Adipocyte (in vitro differentiated cells): ENCODE measurements around the gene HIVEP3.

Source experiments
- DNase-seq: peaks from one replicate; pipeline ENCODE4 v3.0.0-alpha.2; 2015; ENCODE audit warnings: low read depth
- H3K27me3 ChIP-seq: replicated peaks from 2 replicates; pipeline ENCODE4 v1.7.0; 2013; ENCODE audit warnings: mild to moderate bottlenecking, low read length, moderate library complexity; ENCODE audit not compliant: control insufficient read depth, insufficient read depth
- H3K36me3 ChIP-seq: 2 replicates; pipeline ENCODE4 v1.7.0; 2013; ENCODE audit warnings: low read length, mild to moderate bottlenecking, moderate library complexity; ENCODE audit not compliant: control insufficient read depth, insufficient read depth, severe bottlenecking
- H3K4me1 ChIP-seq: 2 replicates; pipeline ENCODE4 v1.7.0; 2013; ENCODE audit warnings: mild to moderate bottlenecking, low read length, moderate library complexity; ENCODE audit not compliant: control insufficient read depth, insufficient read depth
- H3K4me3 ChIP-seq: 2 replicates; pipeline ENCODE4 v1.7.0; 2013; ENCODE audit warnings: mild to moderate bottlenecking, low read length, moderate library complexity
- H3K9ac ChIP-seq: 2 replicates; pipeline ENCODE4 v1.7.0; 2013; ENCODE audit warnings: mild to moderate bottlenecking, low read length, moderate library complexity
- H3K9me3 ChIP-seq: 2 replicates; pipeline ENCODE4 v1.7.0; 2013; ENCODE audit warnings: mild to moderate bottlenecking, low read length, moderate library complexity; ENCODE audit not compliant: control insufficient read depth

HIVEP3 gene

DNA sequence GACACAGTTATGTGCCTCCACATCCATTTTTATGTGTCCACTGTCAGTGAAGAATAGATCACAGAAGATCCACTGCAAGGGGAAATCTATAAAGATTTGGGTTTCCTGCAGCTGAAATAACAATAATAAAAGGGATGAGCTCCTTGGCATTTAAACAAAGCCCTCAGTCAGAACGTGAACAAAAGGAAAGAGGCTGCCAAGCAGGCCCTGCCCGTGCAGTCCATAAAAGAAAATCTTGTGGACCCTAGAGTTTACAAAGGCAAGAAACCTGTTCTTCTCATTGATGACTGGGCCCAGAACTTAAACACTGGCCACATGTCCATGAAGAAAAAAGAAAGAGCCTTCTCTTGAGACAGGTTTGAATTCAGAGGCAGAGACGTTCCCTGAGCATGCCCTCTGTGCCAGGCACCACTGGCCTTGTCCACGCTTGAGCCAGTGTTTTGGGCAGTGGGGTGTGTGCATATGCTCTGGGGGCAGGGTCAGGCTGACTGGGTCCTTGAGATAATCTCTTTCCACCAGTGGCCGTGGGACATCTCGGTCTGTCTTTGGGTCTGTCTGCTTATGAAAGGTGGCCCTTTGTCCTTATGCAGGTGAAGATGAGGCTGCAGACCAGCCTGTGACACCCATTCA, 142.7 kb downstream of the HIVEP3 start:
- H3K36me3 ChIP-seq, result no peaks in the 10 kb centered on the region
- H3K9me3 ChIP-seq, result no peaks in the 10 kb centered on the region
- no peak for DNase-seq
- no peaks in the 10 kb centered on the region for H3K27me3 ChIP-seq
- no peak overlapping the region for H3K9ac ChIP-seq
- H3K4me1 ChIP-seq, result peaks cover 34% of the 10 kb centered on the region
- H3K4me3 ChIP-seq, result no peak overlapping the region

DNA sequence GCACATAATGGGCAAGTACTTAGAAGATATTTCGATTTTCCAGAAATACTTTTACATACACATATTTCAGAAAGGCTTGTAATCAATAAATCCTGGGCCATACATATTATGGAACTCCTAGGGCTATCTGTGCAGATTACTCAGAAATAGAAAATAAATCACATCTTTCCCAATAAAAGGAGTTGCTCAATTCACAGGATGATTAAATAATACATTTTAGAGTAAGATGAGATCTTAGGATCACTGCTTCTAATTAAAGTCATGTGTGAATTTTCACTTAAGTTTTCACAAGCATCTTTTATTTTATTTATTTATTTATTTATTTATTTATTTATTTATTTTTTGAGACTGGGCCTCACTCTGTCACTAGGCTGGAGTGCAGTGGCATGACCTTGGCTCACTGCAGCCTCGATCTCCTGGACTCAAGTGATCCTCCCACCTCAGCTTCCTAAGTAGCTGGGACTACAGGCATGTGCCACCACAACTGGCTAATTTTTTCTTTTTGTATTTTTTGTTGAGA, 144.2 kb downstream of the HIVEP3 start:
- Histone ChIP-seq H3K9ac (no peak overlapping the region), H3K36me3 (no peaks in the 10 kb centered on the region), H3K27me3 (no peaks in the 10 kb centered on the region), H3K4me3 (no peak overlapping the region), H3K9me3 (no peaks in the 10 kb centered on the region), H3K4me1 (peaks cover 39% of the 10 kb centered on the region)
- DNase-seq, result peak; percentile 36

DNA sequence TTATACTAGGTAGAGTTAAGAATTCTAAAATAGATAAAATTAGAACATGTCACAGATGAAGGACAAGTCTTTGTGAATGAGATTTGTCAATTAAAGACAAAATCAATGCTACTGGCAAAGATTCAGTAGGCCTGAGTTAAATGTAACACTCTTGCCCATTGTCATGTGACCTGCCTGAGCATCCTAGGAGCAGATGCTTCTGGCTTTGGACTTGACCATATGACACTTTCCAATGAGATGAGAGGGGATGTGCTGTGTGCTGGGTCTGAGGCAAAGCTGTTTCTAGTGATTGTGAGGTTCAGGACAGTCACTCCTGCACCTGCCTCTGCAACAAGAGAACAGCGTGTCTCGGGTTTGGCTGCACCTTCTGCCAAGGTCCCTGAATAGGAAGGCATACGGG, 144.9 kb downstream of the HIVEP3 start:
- no peaks in the 10 kb centered on the region for H3K9me3 ChIP-seq
- DNase-seq, result no peak
- H3K27me3 ChIP-seq, result no peaks in the 10 kb centered on the region
- H3K9ac ChIP-seq, result peak overlapping the region; percentile 36
- peaks cover 39% of the 10 kb centered on the region for H3K4me1 ChIP-seq
- no peak overlapping the region for H3K4me3 ChIP-seq
- H3K36me3 ChIP-seq, result no peaks in the 10 kb centered on the region

DNA sequence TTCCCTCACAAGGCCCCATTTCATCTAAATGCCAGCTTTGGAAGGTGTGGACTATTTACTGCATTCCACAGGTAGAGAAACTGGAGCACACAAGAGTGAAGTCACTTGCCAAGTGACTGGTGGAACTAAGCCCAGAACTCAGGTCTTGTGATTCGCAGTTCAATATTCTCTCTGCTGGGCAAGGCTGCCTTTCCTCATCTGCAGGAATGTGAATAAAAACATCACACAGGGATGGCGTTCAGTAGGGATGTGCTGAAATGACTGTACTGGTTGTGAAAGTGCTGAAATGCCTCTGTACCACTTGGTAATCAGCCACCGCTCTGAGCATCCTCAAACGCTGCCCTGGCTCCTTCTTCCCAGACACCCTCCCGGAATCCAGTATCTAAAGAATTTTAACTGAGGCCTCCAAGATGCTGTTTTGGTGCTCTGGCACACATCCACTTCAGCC, 145.6 kb downstream of the HIVEP3 start:
- Histone ChIP-seq H3K4me1 (peaks cover 39% of the 10 kb centered on the region), H3K4me3 (no peak overlapping the region), H3K27me3 (no peaks in the 10 kb centered on the region), H3K36me3 (no peaks in the 10 kb centered on the region), H3K9ac (peak overlapping the region; percentile 13), H3K9me3 (no peaks in the 10 kb centered on the region)
- DNase-seq, result peak; percentile 85

DNA sequence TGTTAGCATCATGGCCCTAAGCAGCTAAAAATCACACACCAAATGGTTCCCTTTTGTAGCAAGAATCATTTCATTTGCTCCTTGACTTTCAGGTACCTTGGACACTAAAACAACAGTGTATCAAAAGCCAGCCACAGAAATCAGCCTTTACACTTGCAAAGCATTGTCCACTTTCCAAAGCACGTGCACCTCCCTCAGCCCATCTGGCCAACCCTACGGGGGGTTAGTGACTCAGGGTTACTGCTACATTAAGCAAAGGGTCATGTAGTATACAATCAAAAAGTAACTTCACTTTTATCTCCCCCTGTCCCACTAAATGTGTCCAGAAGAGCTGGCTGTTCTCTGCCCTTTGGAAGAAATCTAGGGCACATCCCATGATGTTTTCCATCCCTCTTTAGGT, 149.7 kb downstream of the HIVEP3 start:
- no peaks in the 10 kb centered on the region for H3K9me3 ChIP-seq
- DNase-seq, result no peak
- H3K9ac ChIP-seq, result no peak overlapping the region
- H3K4me3 ChIP-seq, result no peak overlapping the region
- H3K27me3 ChIP-seq, result no peaks in the 10 kb centered on the region
- H3K4me1 ChIP-seq, result peaks cover 34% of the 10 kb centered on the region
- no peaks in the 10 kb centered on the region for H3K36me3 ChIP-seq

DNA sequence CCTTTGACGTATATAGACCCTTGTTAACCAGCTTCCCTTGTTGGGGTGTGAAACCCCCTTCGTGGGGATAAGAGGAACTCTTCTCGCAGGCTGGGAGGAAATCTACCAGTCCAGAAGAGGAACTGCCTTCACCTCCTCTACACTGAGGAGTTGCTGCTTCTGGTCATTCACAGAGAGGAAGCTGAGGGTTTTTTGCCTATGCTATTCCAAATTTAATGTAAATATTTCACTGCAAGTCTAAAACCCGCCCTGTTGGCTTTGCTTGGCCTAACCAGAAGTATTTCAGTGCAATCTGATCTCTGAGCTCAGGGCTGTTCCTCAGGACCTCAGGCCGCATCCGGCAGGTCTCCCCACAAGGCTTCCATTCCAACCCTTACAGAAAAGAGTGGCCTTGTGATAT, 150.1 kb downstream of the HIVEP3 start:
- no peaks in the 10 kb centered on the region for H3K36me3 ChIP-seq
- H3K4me1 ChIP-seq, result peaks cover 29% of the 10 kb centered on the region
- no peak overlapping the region for H3K4me3 ChIP-seq
- DNase-seq, result no peak
- H3K9me3 ChIP-seq, result no peaks in the 10 kb centered on the region
- no peak overlapping the region for H3K9ac ChIP-seq
- no peaks in the 10 kb centered on the region for H3K27me3 ChIP-seq

DNA sequence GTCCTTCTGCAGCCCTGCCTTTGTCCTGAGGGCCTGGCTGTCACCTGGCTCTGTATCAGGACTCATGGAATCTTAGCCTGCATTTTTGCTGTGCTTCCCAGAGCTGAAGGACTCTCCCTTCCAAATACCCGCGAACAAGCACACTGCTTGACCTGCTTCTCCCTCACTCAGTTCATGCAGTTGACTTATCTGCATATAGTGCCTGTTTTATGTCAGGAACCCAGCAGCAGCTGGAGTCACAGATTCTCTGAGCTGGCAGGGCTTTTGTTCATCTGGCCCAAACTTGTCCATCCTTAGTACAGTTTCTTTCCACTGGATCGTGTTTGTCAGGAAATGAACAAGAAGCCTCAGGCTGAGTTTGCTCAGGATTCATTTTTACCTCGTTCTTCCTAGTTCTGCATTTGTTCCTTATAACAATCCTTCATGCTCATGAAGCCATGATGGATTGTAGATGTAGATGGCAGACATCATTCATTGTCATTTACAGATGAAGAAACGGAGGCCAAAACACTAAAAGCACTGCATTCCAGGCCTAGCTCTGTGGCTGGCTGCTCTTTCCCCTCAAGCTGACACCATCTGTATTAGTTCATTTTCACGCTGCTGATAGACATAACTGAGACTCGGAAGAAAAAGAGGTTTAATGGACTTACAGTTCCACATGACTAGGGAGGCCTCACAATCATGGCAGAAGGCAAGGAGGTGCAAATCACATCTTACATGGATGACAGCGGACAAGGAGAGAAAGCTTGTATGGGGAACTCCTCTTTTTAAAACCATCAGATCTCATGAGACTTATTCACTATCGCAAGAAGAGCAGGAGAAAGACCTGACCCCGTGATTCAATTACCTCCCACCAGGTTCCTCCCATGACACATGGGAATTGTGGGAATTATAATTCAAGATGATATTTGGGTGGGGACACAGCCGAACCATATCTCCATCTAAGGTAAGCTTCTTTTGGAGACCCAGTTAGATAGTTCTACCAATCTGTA, 150.9 kb downstream of the HIVEP3 start:
- Histone ChIP-seq H3K36me3 (no peaks in the 10 kb centered on the region), H3K9ac (no peak overlapping the region), H3K9me3 (no peaks in the 10 kb centered on the region), H3K4me3 (no peak overlapping the region), H3K27me3 (no peaks in the 10 kb centered on the region), H3K4me1 (peaks cover 23% of the 10 kb centered on the region)
- DNase-seq, result no peak

DNA sequence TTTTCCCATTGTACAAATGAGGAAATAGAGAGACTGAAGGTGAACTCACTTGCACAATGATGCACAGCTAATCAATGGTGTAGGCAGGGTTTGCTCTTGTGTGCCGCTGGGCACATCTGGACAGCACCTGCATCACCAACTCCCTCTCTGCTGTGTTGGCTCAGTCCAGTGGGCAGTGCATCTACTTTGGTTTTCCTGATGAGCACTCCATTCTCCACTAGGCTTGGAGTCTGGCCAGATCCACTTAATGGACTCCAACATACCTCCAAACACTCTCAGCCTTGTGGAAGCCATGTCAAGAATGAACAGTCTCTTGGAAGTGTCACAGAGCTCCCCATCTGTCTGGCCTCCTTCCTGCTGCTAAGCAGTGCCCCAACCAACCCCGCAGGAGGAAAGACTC, 152.2 kb downstream of the HIVEP3 start:
- H3K9me3 ChIP-seq, result no peaks in the 10 kb centered on the region
- H3K9ac ChIP-seq, result no peak overlapping the region
- H3K4me1 ChIP-seq, result peaks cover 14% of the 10 kb centered on the region
- DNase-seq, result no peak
- H3K4me3 ChIP-seq, result no peak overlapping the region
- no peaks in the 10 kb centered on the region for H3K36me3 ChIP-seq
- H3K27me3 ChIP-seq, result no peaks in the 10 kb centered on the region

DNA sequence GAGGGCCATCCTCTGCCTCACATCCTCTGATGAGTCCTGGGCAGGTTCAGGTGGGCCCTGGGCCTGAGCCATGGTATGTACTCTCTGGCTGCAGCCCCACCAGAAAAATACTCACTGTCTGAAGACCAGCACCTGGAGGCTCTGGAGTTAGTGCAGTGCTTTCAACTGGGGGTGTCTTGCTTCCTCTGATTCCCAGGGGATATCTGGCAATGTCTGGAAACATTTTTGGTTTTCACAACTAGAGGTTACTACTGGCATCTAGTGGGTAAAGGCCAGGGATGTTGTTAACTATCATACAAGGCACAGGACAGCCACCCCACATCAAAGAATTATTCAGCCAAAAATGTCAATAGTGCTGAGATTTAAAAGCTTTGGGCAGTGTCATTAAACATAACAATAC, 152.7 kb downstream of the HIVEP3 start:
- Histone ChIP-seq H3K9me3 (no peaks in the 10 kb centered on the region), H3K36me3 (no peaks in the 10 kb centered on the region), H3K27me3 (no peaks in the 10 kb centered on the region), H3K4me3 (no peak overlapping the region), H3K4me1 (peaks cover 9% of the 10 kb centered on the region), H3K9ac (no peak overlapping the region)
- DNase-seq, result no peak

DNA sequence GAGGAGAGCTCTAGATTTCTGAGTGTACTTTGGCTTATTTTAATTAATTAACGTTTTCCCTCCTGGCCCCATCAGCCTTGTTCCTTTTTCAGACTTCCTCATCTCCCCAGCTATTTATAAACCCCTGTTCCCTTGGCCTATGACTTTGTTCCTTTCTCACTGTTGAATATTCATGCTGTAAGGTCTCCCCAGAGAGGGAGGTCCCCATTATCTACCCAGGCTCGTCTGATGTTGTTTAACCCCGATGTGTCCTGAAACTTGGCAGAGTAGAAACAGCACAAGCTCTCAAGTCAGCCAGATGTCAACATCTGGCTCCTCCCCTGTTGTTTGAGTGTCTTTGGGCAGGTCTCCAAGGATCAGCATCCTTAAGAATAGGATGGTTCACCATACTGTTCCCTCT, 153.6 kb downstream of the HIVEP3 start:
- no peaks in the 10 kb centered on the region for H3K36me3 ChIP-seq
- no peaks in the 10 kb centered on the region for H3K9me3 ChIP-seq
- no peaks in the 10 kb centered on the region for H3K27me3 ChIP-seq
- DNase-seq, result no peak
- peaks cover 4% of the 10 kb centered on the region for H3K4me1 ChIP-seq
- H3K4me3 ChIP-seq, result no peak overlapping the region
- no peak overlapping the region for H3K9ac ChIP-seq

DNA sequence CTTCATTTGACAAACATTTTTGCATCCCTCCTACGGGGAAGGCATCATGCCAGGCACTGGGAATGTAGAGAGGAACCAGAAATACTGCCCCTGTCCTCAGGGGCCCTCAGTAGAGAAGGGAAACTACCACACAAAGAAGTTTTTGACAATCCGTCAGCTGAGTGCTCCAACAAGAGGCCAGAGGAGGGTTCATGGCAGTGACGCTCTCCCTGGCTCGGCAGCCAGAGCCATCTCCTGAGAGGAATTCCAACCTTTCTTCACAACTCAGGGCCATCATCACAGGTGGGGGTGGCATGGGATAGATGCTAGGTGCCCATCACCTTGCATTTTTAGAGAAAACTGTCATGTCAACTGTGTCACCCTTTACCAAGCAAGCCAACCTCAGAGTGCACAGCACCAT, 154.1 kb downstream of the HIVEP3 start:
- Histone ChIP-seq H3K36me3 (no peaks in the 10 kb centered on the region), H3K9ac (no peak overlapping the region), H3K4me1 (peaks cover 4% of the 10 kb centered on the region), H3K9me3 (no peaks in the 10 kb centered on the region), H3K27me3 (no peaks in the 10 kb centered on the region), H3K4me3 (no peak overlapping the region)
- DNase-seq, result no peak
